ENCODE data around the gene CRYBB2.

DNA sequence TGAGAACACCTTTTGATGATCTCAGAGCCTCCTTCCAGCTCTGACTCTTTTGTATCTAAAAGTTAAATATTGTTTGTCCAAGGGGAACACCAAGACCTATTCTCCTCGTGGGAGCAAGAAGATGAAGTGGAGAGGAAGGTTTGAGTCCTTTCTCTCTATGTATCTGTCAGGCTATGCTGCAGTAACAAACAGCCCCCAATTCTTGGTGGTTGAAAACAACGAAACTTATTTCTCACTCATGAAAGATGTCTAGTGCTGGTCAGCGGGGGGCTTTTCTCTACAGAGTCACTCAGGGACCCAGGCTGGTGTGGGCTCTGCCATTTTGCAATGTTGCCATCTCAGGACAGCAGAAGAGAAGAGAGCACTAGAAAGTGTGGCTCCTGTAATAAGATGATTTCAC is 6.2 kb upstream of the CRYBB2 start:
- TF ChIP-seq, protein P1, sequence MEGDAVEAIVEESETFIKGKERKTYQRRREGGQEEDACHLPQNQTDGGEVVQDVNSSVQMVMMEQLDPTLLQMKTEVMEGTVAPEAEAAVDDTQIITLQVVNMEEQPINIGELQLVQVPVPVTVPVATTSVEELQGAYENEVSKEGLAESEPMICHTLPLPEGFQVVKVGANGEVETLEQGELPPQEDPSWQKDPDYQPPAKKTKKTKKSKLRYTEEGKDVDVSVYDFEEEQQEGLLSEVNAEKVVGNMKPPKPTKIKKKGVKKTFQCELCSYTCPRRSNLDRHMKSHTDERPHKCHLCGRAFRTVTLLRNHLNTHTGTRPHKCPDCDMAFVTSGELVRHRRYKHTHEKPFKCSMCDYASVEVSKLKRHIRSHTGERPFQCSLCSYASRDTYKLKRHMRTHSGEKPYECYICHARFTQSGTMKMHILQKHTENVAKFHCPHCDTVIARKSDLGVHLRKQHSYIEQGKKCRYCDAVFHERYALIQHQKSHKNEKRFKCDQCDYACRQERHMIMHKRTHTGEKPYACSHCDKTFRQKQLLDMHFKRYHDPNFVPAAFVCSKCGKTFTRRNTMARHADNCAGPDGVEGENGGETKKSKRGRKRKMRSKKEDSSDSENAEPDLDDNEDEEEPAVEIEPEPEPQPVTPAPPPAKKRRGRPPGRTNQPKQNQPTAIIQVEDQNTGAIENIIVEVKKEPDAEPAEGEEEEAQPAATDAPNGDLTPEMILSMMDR (IDR thresholded peaks at IDR 0.05; ENCODE audit: low read depth, low read length): no peak
- TF ChIP-seq POLR2A (IDR thresholded peaks at IDR 0.05; ENCODE audit: extremely low read depth, insufficient read length) (no peak), MYC (IDR thresholded peaks at IDR 0.05; ENCODE audit: low read depth, low read length) (no peak)
